GM18873 (cell line): ENCODE data around the gene AKNA.

Source experiments
- ATAC-seq: cut with Tn5 transposase; IDR thresholded peaks from one replicate; pipeline ENCODE4 v1.9.1; 2021; ENCODE audit warnings: mild to moderate bottlenecking, moderate library complexity, moderate number of reproducible peaks; ENCODE audit not compliant: unreplicated experiment, low FRiP score

Gene AKNA, protein sequence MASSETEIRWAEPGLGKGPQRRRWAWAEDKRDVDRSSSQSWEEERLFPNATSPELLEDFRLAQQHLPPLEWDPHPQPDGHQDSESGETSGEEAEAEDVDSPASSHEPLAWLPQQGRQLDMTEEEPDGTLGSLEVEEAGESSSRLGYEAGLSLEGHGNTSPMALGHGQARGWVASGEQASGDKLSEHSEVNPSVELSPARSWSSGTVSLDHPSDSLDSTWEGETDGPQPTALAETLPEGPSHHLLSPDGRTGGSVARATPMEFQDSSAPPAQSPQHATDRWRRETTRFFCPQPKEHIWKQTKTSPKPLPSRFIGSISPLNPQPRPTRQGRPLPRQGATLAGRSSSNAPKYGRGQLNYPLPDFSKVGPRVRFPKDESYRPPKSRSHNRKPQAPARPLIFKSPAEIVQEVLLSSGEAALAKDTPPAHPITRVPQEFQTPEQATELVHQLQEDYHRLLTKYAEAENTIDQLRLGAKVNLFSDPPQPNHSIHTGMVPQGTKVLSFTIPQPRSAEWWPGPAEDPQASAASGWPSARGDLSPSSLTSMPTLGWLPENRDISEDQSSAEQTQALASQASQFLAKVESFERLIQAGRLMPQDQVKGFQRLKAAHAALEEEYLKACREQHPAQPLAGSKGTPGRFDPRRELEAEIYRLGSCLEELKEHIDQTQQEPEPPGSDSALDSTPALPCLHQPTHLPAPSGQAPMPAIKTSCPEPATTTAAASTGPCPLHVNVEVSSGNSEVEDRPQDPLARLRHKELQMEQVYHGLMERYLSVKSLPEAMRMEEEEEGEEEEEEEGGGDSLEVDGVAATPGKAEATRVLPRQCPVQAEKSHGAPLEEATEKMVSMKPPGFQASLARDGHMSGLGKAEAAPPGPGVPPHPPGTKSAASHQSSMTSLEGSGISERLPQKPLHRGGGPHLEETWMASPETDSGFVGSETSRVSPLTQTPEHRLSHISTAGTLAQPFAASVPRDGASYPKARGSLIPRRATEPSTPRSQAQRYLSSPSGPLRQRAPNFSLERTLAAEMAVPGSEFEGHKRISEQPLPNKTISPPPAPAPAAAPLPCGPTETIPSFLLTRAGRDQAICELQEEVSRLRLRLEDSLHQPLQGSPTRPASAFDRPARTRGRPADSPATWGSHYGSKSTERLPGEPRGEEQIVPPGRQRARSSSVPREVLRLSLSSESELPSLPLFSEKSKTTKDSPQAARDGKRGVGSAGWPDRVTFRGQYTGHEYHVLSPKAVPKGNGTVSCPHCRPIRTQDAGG (N-terminal part only)

DNA sequence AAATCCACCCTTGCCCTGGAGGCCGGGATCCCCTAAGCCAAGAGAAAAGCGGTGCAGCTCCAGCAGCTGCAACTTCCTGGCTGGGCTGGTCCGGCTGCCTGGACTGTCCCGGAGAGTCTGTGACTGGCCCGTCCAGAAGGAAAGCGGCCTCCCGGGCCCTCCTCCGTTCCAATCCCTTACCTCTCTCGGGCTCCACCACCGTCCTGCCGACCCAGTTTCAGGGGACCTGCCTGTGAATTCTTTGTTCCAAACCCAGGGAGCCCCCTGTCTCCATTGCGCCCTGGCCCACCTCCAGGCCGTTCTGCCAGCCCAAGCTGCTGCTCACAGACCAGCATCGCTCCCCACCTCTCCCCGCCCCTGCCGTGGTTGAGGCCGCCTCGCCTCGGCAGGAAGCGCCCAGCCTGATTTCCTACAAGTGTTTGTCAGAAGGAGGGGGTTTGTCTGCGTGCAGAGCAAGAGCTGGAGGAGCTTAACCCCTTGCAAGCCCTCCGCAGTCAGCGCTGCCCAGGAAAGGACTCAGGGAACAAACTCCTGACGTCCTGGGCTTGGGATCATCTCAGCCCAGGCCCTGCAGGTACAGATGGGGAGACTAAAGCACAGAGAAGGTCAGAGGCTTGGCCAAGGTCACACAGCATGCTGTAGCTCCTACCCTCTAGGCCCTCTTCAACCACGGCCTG is at the start of gene AKNA:
AKNA (minus strand) TSS at position 303 of the 677 bp plus-strand sequence. CDS start 6,649 bp downstream, outside the sequence.
- no peak for ATAC-seq

- ATAC-seq = no peak
These were observed 49.7 kb upstream of the AKNA start for GRCh38 chr9:114437401-114437893.

GRCh38 chr9:114434878-114435311 is 47.1 kb upstream of the AKNA start:
- no peak for ATAC-seq

- ATAC-seq = no peak
These were observed 46.0 kb upstream of the AKNA start for GRCh38 chr9:114433720-114434255.

GRCh38 chr9:114433086-114433485 is 45.3 kb upstream of the AKNA start:
- no peak for ATAC-seq

- no peak for ATAC-seq
These were observed 44.7 kb upstream of the AKNA start for GRCh38 chr9:114432323-114433067.

- no peak for ATAC-seq
These were observed 44.0 kb upstream of the AKNA start for GRCh38 chr9:114431770-114432169.

DNA sequence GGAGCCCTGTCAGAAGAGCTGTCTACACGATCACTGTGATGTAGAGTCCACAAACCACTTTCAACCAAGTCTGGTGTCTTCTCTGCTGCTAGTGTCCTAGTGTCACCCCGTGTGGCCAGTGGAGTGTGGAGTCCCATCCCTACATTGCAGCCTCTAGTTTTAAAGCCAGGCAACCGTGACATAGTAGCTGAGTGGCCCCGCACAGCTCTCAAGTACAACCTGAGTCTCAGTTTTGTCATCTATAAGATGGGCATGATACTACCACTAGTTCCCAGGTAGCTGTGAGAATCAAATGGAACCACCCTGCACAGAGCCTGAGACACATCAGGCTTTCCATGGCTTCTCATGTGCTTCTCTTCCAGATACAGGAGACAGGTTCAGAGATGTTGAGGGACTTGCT is 43.2 kb upstream of the AKNA start:
- no peak for ATAC-seq

DNA sequence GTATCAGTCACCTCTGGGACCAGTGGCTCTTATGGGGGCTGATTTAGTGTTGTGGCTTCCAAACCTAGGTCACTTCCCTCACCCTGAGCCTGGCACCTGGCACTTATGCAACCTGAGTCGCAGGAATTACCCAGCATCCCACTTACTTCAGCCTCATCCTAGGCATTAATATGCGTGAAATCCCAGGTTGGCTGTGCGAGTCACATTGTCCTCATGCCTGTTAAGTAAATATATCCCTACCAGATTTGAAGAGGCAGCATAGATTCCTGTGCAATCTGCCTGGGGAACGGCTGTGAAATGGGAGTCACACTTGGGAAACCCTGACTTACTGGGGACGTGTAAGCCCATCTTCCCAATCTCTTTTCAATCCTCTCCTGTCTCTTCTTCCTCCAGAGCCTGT is 42.7 kb upstream of the AKNA start:
- no peak for ATAC-seq

DNA sequence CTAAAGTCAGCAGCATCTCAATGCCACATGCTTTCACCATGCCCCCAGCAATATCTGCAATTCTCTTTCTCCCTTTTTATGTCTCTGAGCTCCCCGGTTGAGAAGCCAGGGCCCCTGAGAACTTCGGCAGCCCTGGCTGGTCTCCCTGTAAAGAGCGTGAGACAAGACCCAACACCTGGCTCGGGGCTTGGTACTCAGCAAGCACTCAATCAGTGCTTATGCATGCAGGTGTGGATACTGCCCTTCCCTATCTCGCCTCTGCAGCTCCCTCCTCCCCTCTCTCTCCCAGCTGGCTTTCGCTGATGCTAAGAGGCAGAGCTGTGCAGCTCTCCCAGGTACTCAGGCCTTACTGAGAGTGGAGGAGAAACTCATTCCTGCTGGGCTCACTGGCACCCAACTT is 41.7 kb upstream of the AKNA start:
- no peak for ATAC-seq

DNA sequence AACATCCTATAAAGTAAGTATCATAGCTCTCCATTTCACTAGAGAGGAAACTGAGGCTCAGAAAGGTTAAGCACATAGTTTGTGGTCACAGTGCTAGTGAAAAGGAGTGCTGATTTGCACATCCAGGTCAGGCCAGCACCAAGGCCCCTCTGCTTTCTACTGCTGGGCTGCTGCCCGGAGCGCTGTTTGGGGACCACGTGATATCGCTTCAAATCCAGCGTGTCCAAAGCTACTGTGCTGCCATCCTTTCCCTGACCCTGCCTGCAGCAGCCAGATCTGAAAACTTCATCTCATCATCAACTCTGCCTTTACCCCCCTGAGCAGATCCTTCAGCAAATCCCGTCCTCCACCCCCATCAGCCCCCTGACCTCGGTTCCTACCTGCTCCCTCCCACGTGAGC is 40.7 kb upstream of the AKNA start:
- no peak for ATAC-seq

DNA sequence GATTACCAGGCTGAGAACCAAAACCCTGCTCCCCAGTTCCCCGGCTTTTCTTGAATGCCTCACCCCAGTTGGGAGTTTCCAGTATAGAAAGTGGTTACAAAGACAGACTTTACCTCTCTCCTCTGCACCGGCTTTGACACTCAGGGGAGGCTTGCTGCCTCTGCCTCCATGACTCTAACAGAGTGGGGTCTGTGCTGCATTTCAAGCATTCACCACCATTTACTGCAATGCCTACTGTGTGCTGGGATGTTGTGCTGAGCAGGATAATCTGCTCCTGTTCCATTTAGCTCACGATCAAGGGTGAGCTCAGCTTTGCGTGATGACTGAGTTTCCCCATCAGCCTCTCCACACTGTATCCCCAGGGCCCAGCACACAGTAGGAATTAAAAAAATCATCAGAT is 39.9 kb upstream of the AKNA start:
- ATAC-seq = no peak

DNA sequence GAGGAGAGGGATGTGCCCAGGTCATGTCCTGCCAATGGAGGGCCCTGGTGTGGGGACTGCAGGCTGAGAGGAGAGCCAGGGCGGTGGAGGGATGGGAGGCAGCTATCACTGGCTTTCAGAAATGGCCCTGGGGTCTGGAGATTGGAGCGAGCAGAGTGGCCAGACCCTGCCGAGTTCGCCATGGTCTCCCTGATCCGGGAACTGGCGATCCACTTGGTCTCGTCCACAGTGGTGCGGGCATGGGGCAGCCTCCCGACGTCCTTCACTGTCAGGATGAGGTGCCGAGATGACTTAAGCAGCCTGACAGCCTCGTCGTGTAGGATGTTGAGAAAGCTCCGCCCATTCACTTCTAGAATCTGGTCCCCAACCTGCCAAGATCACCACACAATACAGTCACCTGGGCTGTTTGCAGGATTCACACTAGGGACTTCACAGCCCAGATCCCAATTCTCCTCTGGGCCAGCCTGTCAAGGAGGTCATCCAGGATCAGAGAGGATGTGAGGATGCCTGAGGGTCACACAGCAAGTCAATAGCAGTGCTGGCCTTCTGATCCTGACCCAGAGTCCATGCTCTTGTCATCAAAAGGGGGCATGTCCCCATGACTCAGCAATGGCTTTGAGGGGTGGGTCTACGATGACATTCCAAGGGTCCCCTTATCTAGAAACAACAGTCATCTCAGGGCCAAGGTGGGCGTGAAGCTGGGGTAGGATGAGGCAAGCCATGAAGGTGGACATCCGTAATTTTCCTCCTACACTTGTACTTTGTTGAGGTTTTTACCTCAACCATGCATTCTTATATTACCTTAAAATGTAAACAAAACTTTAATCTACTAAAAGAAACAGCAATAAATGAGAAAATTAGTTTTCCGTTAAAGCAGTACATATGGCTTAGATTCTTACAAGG is 38.5 kb upstream of the AKNA start:
- no peak for ATAC-seq

DNA sequence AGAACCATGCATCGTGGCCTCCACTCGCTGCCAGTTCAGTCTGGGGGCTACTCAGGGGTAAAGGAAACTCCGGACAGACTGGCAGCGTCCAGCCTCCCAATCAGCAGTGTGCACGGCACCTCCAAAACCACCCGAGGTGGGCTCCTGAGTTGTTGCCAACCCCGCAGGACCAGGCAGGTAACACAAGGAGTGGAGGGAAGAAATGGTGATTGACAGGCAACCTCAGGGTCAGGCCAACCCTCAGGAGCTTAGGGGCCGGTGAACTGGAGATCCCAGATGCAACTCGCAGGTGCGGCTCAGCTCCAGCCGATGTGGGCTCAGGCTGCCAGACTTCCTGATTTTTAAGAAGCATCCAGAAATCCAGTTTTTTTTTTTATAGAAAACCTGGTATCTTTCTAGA is 37.3 kb upstream of the AKNA start:
- ATAC-seq = no peak

- ATAC-seq = no peak
These were observed 36.3 kb upstream of the AKNA start for GRCh38 chr9:114424126-114424525.

DNA sequence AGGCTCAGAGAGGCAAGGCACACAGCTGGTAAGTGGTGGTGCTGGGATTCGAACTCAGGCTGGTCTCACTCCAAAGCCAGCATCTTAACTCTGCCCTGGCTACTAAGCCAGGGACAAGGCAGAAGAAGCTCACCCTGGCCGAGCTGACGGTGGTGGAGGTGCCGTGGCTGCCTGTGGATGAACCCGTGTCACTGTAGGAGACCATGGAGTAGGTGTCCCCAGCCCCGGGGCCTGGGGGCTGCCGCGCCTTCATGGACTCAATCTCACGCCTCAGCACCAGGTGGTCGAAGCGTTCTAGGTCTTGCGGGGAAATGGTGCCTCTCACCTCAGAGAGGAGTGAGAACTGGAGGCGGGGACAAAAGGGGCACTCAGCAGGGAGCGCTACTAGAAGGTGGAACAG is 35.4 kb upstream of the AKNA start:
- no peak for ATAC-seq

- ATAC-seq = no peak
These were observed 33.4 kb upstream of the AKNA start for GRCh38 chr9:114421147-114421546.

GRCh38 chr9:114419796-114420195 is 32.0 kb upstream of the AKNA start:
- no peak for ATAC-seq
